Hepatocyte (in vitro differentiated cells): ENCODE data around the gene MDP1.

Experiments used
- CTCF ChIP-seq: fragments of 200-600 bp; sonication (generic); IDR thresholded peaks from 2 replicates; pipeline ENCODE4 v1.5.1; 2016; ENCODE audit warnings: antibody characterized with exemption, mild to moderate bottlenecking; ENCODE audit not compliant: poor library complexity
- EZH2 ChIP-seq: fragments of 200-600 bp; sonication (generic); IDR thresholded peaks from 2 replicates; pipeline ENCODE4 v1.6.1; 2016; ENCODE audit warnings: antibody characterized with exemption, mild to moderate bottlenecking, borderline replicate concordance

- TF ChIP-seq CTCF (no peak), EZH2 (no peak)
Observed at GRCh38 chr14:24187539-24187915, 28.3 kb downstream of the MDP1 start.
